ENCODE results near the gene KCNN4. TPM values are rescaled to one million over a fixed set of nuclear protein-coding genes. Genes with fewer than 3 reads are reported as not detected.

The KCNN4 gene
- total and polyA plus RNA-seq, 10 of the 15 experiments (the other 5 are each of a cell fraction or from before 2014, with no cell fraction given) = 1.4 to 112 (median 77.9) TPM

DNA sequence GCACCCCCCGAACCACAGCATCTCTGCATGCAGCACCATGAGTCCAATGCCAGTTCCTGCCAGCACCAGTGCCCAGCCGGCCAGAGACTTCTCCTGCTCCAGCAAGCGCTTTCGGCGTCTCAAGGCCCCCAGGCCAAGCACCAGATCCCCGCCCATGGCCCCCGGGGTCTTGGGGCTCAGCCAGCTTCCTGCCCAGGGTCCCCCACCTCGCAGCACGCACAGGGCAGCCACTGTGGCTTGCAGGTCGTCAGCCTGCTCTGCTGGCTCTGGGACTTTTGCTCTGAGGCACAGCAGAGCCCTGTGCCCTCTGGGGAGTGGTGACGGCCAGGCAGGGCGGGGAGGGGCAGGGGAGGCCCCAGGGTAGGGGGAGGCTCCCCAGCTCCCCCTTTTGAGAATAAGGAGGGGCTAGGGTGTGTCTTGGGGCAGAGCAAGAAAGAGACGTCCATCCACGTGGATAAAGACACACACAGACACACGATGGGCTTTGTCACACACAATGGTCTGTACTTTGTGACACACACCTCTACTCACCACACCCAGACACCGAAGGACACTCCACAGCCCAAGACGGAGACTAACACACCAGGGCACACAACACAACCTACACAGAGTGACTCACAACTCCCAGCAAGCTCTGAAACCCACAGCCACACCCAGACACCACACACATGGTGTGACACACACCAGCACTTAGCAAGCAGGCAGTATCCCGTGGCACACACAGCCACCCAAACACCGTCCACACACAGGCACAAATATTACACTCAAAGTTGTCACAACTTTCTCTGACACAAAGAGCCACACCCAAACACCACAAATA lies at the start of gene KCNN4 (continued):
- no peak for TF ChIP-seq ZBTB40 (IDR thresholded peaks at IDR 0.05; ENCODE audit: borderline replicate concordance)
- no peak for TF ChIP-seq STAT3 (IDR thresholded peaks at IDR 0.05; ENCODE audit: low read depth, low read length)
- TF ChIP-seq, protein P1, sequence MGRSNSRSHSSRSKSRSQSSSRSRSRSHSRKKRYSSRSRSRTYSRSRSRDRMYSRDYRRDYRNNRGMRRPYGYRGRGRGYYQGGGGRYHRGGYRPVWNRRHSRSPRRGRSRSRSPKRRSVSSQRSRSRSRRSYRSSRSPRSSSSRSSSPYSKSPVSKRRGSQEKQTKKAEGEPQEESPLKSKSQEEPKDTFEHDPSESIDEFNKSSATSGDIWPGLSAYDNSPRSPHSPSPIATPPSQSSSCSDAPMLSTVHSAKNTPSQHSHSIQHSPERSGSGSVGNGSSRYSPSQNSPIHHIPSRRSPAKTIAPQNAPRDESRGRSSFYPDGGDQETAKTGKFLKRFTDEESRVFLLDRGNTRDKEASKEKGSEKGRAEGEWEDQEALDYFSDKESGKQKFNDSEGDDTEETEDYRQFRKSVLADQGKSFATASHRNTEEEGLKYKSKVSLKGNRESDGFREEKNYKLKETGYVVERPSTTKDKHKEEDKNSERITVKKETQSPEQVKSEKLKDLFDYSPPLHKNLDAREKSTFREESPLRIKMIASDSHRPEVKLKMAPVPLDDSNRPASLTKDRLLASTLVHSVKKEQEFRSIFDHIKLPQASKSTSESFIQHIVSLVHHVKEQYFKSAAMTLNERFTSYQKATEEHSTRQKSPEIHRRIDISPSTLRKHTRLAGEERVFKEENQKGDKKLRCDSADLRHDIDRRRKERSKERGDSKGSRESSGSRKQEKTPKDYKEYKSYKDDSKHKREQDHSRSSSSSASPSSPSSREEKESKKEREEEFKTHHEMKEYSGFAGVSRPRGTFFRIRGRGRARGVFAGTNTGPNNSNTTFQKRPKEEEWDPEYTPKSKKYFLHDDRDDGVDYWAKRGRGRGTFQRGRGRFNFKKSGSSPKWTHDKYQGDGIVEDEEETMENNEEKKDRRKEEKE (IDR thresholded peaks at IDR 0.05) = no peak
- TF ChIP-seq EGR1 (IDR thresholded peaks at IDR 0.05; ENCODE audit: borderline replicate concordance in 1 of 2, low read depth in 2 of 2, low read length in 2 of 2) = no peak
- TF ChIP-seq ASH2L (IDR thresholded peaks at IDR 0.05; ENCODE audit: borderline replicate concordance, low read depth) = no peak
- peak; percentile 90 for TF ChIP-seq POLR2AphosphoS2 (IDR thresholded peaks at IDR 0.05; ENCODE audit: low read depth, low read length)
- TF ChIP-seq, protein P2, sequence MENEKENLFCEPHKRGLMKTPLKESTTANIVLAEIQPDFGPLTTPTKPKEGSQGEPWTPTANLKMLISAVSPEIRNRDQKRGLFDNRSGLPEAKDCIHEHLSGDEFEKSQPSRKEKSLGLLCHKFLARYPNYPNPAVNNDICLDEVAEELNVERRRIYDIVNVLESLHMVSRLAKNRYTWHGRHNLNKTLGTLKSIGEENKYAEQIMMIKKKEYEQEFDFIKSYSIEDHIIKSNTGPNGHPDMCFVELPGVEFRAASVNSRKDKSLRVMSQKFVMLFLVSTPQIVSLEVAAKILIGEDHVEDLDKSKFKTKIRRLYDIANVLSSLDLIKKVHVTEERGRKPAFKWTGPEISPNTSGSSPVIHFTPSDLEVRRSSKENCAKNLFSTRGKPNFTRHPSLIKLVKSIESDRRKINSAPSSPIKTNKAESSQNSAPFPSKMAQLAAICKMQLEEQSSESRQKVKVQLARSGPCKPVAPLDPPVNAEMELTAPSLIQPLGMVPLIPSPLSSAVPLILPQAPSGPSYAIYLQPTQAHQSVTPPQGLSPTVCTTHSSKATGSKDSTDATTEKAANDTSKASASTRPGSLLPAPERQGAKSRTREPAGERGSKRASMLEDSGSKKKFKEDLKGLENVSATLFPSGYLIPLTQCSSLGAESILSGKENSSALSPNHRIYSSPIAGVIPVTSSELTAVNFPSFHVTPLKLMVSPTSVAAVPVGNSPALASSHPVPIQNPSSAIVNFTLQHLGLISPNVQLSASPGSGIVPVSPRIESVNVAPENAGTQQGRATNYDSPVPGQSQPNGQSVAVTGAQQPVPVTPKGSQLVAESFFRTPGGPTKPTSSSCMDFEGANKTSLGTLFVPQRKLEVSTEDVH (IDR thresholded peaks at IDR 0.05; ENCODE audit: low read depth, partially characterized antibody) = no peak
- TF ChIP-seq TARDBP (IDR thresholded peaks at IDR 0.05; ENCODE audit: borderline replicate concordance) = no peak
- TF ChIP-seq RCOR1 (conservative IDR thresholded peaks at IDR 0.05; ENCODE audit: low read depth, low read length) = no peak
- TF ChIP-seq PAX8 (IDR thresholded peaks at IDR 0.05) = no peak
- TF ChIP-seq NR2C2 (IDR thresholded peaks at IDR 0.05; ENCODE audit: borderline replicate concordance, control insufficient read depth, insufficient read length, low read depth) = no peak
- TF ChIP-seq NR2F1 (conservative IDR thresholded peaks at IDR 0.05) = peak; percentile 69
- peak; percentile 59; the same call in 1 of the 2 replicates for TF ChIP-seq CBFB (IDR thresholded peaks at IDR 0.05; ENCODE audit: low read depth)
- TF ChIP-seq, protein P3, sequence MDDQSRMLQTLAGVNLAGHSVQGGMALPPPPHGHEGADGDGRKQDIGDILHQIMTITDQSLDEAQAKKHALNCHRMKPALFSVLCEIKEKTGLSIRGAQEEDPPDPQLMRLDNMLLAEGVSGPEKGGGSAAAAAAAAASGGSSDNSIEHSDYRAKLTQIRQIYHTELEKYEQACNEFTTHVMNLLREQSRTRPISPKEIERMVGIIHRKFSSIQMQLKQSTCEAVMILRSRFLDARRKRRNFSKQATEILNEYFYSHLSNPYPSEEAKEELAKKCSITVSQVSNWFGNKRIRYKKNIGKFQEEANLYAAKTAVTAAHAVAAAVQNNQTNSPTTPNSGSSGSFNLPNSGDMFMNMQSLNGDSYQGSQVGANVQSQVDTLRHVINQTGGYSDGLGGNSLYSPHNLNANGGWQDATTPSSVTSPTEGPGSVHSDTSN (IDR thresholded peaks at IDR 0.05; ENCODE audit: insufficient replicate concordance, low read depth, low read length) = no peak
